Suprapubic skin (tissue), 4 donors: ENCODE measurements around the gene EEA1. TPM values are rescaled to one million over a fixed set of nuclear protein-coding genes. Genes with fewer than 3 reads are reported as not detected.

Experiments
- DNase-seq, 2 donors: peaks; one replicate each; pipeline ENCODE4 v3.0.0-alpha.2; 2019; ENCODE audit warnings: low spot score in 2 of 2
- H3K27ac ChIP-seq: fragments of 200-600 bp; sonication (generic); one replicate; pipeline ENCODE4 v1.5.1; 2019
- H3K27me3 ChIP-seq: fragments of 200-600 bp; sonication (generic); one replicate; pipeline ENCODE4 v1.5.1; 2019
- H3K36me3 ChIP-seq: fragments of 200-600 bp; sonication (generic); one replicate; pipeline ENCODE4 v1.5.1; 2019
- H3K4me1 ChIP-seq: fragments of 200-600 bp; sonication (generic); one replicate; pipeline ENCODE4 v1.5.1; 2019
- H3K4me3 ChIP-seq: fragments of 200-600 bp; sonication (generic); one replicate; pipeline ENCODE4 v1.5.1; 2019; ENCODE audit warnings: mild to moderate bottlenecking
- H3K9me3 ChIP-seq: fragments of 200-600 bp; sonication (generic); one replicate; pipeline ENCODE4 v1.5.1; 2019
- EP300 ChIP-seq: sonication (generic); formaldehyde crosslinking; IDR thresholded peaks from one replicate; pipeline ENCODE4 v1.6.1; 2017; ENCODE audit warnings: antibody characterized with exemption
- POLR2A ChIP-seq, 2 donors: fragments of 450-650 bp; IDR thresholded peaks; one replicate each; pipeline ENCODE4 v1.6.1; 2017; ENCODE audit warnings: antibody characterized with exemption in 2 of 2, mild to moderate bottlenecking in 2 of 2, moderate library complexity in 2 of 2
- POLR2AphosphoS5 ChIP-seq, 3 donors: sonication (generic); formaldehyde crosslinking; IDR thresholded peaks; one replicate each; pipeline ENCODE4 v1.6.1; 2017; ENCODE audit warnings: antibody characterized with exemption in 3 of 3
- WGBS: methylation state at CpG from one replicate; pipeline ENCODE4 v1.1.5; 2018; 5-methylcytosine and 5-hydroxymethylcytosine counted together
- total RNA-seq, 4 donors: library from RNA; depleted of rRNA; stranded (reverse); fragments of >200 nt; gene quantifications; one replicate each; pipeline ENCODE4 v1.1.0, GENCODE V29; 2016
- TF ChIP-seq, protein P1 (sequence below), 2 donors: fragments of 200-600 bp in 1 of 2; fragments of 450-650 bp in 1 of 2; sonication (generic) in 1 of 2; IDR thresholded peaks; one replicate each; pipeline ENCODE4 v1.5.1; 2016 to 2019; ENCODE audit warnings: antibody characterized with exemption in 2 of 2, mild to moderate bottlenecking in 1 of 2, moderate library complexity in 1 of 2

The EEA1 gene
- total RNA-seq, 4 donors from 2014 or later, result 17.9 to 55.0 (median 23.2) TPM

DNA sequence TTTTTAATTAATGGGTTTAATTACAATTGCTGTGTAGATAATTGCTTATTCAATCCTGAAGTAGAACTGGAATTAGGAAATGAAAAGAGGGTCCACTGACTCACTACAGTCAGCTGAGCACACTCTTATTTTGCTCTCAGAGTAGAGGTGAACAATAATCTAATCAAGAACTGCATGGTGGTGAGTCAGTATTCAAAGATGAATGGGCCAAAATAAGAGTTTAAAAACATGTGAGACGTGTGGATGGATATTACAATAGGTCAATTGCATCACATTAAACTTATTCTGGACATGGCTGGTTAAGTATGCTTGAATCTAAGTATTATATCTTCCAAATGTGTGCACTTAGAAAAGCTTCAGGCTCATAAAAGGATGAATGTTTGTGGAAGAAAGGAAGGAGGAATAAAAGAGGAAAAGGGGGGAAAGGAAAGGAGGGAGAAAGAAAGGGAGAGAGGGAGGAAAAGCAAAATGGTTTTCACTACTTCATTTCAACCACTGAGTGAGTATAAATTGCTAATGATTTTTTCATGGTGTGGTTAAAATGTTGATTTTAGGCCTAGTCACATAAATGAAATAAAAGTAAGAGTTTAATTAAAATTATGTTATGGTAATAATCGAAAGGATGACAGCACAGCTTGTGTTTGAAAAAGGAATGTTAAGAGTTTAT lies 27.0 kb upstream of the EEA1 start:
- Histone ChIP-seq H3K4me1 (no peaks in the 10 kb centered on the region), H3K27ac (no peak overlapping the region), H3K27me3 (no peaks in the 10 kb centered on the region), H3K9me3 (no peaks in the 10 kb centered on the region), H3K36me3 (no peaks in the 10 kb centered on the region), H3K4me3 (no peak overlapping the region)
- DNase-seq, result no peak
- WGBS, result 83% methylated on average over 2 of the region's 2 CpGs
- no peak for TF ChIP-seq POLR2A (IDR thresholded peaks at IDR 0.05)
- no peak for TF ChIP-seq EP300
- no peak for TF ChIP-seq POLR2AphosphoS5 (IDR thresholded peaks at IDR 0.05)
- TF ChIP-seq, protein P1, sequence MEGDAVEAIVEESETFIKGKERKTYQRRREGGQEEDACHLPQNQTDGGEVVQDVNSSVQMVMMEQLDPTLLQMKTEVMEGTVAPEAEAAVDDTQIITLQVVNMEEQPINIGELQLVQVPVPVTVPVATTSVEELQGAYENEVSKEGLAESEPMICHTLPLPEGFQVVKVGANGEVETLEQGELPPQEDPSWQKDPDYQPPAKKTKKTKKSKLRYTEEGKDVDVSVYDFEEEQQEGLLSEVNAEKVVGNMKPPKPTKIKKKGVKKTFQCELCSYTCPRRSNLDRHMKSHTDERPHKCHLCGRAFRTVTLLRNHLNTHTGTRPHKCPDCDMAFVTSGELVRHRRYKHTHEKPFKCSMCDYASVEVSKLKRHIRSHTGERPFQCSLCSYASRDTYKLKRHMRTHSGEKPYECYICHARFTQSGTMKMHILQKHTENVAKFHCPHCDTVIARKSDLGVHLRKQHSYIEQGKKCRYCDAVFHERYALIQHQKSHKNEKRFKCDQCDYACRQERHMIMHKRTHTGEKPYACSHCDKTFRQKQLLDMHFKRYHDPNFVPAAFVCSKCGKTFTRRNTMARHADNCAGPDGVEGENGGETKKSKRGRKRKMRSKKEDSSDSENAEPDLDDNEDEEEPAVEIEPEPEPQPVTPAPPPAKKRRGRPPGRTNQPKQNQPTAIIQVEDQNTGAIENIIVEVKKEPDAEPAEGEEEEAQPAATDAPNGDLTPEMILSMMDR (IDR thresholded peaks at IDR 0.05), result no peak

DNA sequence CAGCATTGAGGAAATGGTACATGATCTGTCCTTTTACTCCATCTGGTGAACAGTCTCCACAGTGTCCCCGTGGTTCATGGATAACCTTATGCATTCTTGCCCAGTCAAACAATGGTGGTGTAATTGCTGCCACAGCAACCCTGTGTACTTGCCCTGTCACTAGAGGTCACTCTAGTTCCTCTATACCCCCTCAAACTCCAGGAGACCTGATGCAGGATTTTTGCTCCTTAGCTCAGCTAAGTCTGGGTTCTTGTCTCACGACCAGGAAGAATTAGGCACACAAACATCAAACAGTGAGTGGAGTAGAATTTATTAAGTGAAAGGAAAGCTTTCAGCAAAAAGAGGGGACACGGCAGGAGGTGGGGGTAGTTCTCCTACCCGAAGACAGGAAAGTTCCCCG lies 24.7 kb upstream of the EEA1 start:
- TF ChIP-seq EP300 (no peak), POLR2A (IDR thresholded peaks at IDR 0.05) (no peak), POLR2AphosphoS5 (IDR thresholded peaks at IDR 0.05) (no peak)
- TF ChIP-seq, protein P1 (IDR thresholded peaks at IDR 0.05), result no peak
- Histone ChIP-seq H3K27me3 (no peaks in the 10 kb centered on the region), H3K36me3 (no peaks in the 10 kb centered on the region), H3K27ac (no peak overlapping the region), H3K4me1 (no peaks in the 10 kb centered on the region), H3K4me3 (no peak overlapping the region), H3K9me3 (no peaks in the 10 kb centered on the region)
- 92% methylated on average over 5 of the region's 5 CpGs for WGBS
- no peak for DNase-seq

DNA sequence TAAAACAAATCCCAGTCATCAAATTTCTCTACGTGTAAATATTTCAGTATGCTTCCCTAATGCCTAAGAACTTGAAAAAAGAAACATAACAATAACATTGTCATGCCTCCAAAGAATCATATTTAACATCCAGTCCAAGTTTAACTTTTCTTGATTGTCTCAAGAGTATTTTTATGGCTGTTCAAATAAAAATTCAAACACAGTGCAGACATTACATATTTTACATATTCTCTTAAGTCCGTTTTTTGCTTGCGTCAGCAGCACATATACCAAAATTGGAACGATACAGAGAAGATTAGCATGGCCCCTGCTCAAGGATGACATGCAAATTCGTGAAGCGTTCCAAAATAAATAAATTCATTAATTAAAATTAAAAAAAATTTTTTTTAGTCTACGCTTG lies 23.3 kb upstream of the EEA1 start:
- Histone ChIP-seq H3K9me3 (no peaks in the 10 kb centered on the region), H3K36me3 (no peaks in the 10 kb centered on the region), H3K27ac (no peak overlapping the region), H3K4me1 (no peaks in the 10 kb centered on the region), H3K27me3 (no peaks in the 10 kb centered on the region), H3K4me3 (no peak overlapping the region)
- DNase-seq, result no peak
- TF ChIP-seq, protein P1 (IDR thresholded peaks at IDR 0.05), result no peak
- no peak for TF ChIP-seq EP300
- TF ChIP-seq POLR2AphosphoS5 (IDR thresholded peaks at IDR 0.05), result no peak
- TF ChIP-seq POLR2A (IDR thresholded peaks at IDR 0.05), result no peak
- WGBS, result 73% methylated on average over 7 of the region's 7 CpGs

DNA sequence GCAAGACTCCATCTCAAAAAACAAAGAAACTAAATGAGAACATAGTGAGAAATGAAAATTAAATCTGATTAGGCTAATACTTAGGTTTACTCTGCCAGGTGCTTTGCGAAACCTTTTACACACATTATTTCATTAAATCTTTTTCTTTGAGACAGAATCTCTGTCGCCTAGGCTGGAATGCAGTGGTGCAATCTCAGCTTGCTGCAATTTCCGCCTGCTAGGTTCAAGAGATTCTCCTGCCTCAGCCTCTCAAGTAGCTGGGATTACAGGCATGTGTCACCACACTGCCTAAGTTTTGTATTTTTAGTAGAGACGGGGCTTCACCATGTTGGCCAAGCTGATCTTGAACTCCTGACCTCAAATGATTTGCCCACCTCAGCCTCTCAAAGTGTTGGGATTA lies 21.9 kb upstream of the EEA1 start:
- no peak overlapping the region for H3K4me3 ChIP-seq
- 93% methylated on average over 4 of the region's 4 CpGs for WGBS
- no peak overlapping the region for H3K27ac ChIP-seq
- no peak for DNase-seq
- H3K27me3 ChIP-seq, result no peaks in the 10 kb centered on the region
- no peaks in the 10 kb centered on the region for H3K9me3 ChIP-seq
- TF ChIP-seq POLR2A (IDR thresholded peaks at IDR 0.05) (no peak), EP300 (no peak), POLR2AphosphoS5 (IDR thresholded peaks at IDR 0.05) (no peak)
- TF ChIP-seq, protein P1 (IDR thresholded peaks at IDR 0.05), result no peak
- H3K36me3 ChIP-seq, result no peaks in the 10 kb centered on the region
- no peaks in the 10 kb centered on the region for H3K4me1 ChIP-seq

DNA sequence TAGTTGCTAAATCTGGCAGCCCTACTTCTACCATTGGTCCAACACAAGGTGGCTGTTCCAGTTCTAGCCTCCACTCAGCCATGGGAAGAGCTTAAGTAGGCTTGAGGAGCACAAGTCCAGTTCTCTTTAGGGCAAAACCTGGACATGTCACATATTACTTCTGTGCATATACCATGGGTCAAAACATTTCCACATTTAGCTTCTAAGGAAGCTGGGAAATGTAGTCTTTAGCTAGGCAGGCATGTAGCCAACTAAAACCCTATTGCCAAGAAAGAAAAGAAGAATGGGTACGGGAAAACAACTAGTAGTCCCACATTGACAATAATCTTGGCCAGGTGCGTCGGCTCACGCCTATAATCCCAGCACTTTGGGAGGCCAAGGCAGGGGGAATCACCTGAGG lies 20.9 kb upstream of the EEA1 start:
- 76% methylated on average over 4 of the region's 4 CpGs for WGBS
- Histone ChIP-seq H3K4me1 (no peaks in the 10 kb centered on the region), H3K4me3 (no peak overlapping the region), H3K36me3 (no peaks in the 10 kb centered on the region), H3K27me3 (no peaks in the 10 kb centered on the region), H3K9me3 (no peaks in the 10 kb centered on the region), H3K27ac (no peak overlapping the region)
- no peak for DNase-seq
- TF ChIP-seq, protein P1 (IDR thresholded peaks at IDR 0.05), result no peak
